Rectal smooth muscle tissue (tissue), 1 donor: ENCODE measurements around the gene PEX16.

Source experiments
- H3K27ac ChIP-seq: one replicate; pipeline ENCODE4 v1.7.0; 2013; ENCODE audit warnings: low read depth, low read length, inconsistent platforms
- H3K27me3 ChIP-seq: one replicate; pipeline ENCODE4 v1.7.0; 2013; ENCODE audit warnings: low read length; ENCODE audit not compliant: control insufficient read depth, insufficient read depth
- H3K36me3 ChIP-seq: one replicate; pipeline ENCODE4 v1.7.0; 2013; ENCODE audit warnings: low read length; ENCODE audit not compliant: control insufficient read depth, insufficient read depth
- H3K4me1 ChIP-seq: one replicate; pipeline ENCODE4 v1.7.0; 2013; ENCODE audit warnings: low read length; ENCODE audit not compliant: control insufficient read depth, insufficient read depth
- H3K4me3 ChIP-seq: one replicate; pipeline ENCODE4 v1.7.0; 2013; ENCODE audit warnings: low read length
- H3K9ac ChIP-seq: one replicate; pipeline ENCODE4 v1.7.0; 2013; ENCODE audit warnings: low read length

The PEX16 gene

DNA sequence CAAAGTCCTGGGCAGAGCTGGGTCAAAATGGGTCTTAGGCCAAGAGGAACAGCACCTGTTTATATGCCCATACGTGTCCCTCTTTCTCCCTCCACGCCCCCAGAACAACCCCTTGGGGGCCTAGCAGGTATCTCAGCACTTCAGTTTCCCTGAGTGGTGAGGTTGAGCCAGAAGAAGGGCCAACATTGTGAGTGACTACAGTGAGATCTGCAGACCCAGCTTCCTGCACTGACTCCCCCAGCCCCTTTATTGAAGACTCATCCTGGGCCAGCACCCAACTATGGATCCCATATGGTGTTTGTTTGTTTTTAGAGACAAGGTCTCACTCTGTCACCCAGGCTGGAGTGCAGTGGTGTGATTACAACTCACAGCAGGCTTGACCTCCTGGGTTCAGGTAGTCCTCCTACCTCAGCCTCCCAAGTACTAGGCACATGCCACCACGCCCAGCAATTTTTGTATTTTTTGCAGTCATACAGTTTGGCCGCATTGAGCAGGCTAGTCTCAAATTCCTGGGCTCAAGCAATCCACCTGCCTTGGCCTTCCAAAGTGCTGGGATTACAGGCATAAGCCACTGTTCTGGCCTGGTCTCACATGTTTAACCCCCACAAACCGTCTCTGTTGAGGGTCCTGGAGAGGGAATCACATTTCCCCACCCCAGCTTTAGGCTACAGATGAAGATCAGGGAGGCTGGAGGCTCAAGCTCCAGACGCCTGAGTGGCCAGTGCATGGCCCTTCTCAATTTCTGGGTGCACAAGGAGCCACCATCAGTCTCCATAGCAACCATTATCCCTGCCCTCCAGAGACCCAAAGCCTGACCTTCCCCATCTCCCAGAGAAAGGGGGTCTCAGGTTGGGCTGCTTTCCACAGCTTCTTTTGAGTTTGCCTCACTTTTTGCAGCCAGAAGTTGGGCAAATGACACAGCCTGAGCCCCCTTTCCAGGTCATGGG is 3.1 kb upstream of the PEX16 start:
- no peaks in the 10 kb centered on the region for H3K36me3 ChIP-seq
- no peak overlapping the region for H3K4me3 ChIP-seq
- H3K27me3 ChIP-seq = peaks cover 7% of the 10 kb centered on the region
- no peak overlapping the region for H3K9ac ChIP-seq
- H3K27ac ChIP-seq = no peak overlapping the region
- no peaks in the 10 kb centered on the region for H3K4me1 ChIP-seq

DNA sequence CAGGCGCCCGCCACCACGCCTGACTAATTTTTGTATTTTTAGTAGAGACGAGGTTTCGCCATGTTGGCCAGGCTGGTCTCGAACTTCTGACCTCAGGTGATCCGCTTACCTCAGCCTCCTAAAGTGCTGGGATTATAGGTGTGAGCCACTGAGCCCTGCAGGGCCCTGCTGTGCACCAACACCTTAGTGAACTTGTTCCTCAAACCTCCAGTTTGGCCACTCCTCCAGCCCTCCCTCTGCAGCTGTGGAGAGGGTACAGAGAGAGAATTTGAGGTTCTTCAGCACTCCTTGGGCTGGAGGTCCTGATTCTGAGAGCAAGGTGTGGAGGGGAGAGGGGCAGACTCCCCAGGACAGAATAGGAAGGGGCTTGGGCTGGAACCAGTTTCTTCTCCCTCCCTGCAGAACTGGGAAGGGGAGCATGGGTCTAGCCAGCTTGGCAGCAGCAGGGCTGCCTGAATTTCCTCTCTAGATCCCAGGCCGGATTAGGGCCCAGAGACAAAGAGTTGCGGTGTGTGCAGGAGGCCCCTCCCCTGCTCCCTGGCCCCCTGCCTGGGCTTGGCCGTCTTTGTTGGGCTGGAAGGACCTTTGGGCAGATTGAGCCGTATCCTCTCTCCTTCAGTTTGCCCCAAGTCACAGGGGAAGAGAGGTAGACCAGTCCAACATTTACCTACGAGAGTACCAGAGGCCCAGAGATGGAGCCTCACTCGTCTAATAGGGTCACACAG is 2.3 kb upstream of the PEX16 start:
- no peaks in the 10 kb centered on the region for H3K36me3 ChIP-seq
- no peak overlapping the region for H3K4me3 ChIP-seq
- no peak overlapping the region for H3K27ac ChIP-seq
- peaks cover 7% of the 10 kb centered on the region for H3K27me3 ChIP-seq
- H3K4me1 ChIP-seq = no peaks in the 10 kb centered on the region
- H3K9ac ChIP-seq = no peak overlapping the region

DNA sequence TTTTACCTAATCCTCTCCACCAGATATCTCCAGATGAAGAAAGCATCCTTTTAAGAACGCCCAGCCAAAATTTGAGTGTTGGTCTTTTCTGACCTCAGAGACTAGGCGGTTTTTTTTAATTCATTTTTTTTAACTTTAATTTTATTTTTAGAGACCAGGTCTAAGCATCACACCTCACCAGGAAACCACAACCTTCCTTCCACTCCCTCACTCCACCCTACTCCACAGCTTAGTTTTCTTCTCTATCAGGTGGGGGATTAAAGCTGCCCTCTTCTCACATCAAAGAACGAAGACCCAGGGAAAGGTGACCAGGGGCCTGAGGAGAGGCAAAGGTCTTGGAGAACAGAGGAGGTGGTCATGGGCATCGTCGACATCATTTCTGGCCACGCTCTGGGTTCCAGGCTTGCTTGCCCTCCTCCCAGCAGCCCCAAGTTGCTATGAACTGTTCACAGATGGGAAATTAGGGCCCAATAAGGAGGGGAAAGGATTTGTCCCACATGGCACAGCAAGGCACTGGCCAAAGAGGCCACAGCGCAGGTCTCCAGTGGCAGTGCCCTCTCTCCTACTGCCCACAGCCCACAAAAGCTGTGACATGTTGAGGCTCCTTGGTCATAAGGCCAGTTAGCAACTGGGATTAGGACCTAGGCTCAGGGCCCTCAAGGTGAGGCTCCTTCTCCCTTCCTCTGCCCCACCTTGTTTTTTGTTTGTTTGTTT is 1.4 kb upstream of the PEX16 start:
- peaks cover 4% of the 10 kb centered on the region for H3K36me3 ChIP-seq
- H3K27me3 ChIP-seq = peaks cover 7% of the 10 kb centered on the region
- H3K4me1 ChIP-seq = no peaks in the 10 kb centered on the region
- no peak overlapping the region for H3K9ac ChIP-seq
- peak overlapping the region; percentile 99 for H3K4me3 ChIP-seq
- H3K27ac ChIP-seq = no peak overlapping the region

DNA sequence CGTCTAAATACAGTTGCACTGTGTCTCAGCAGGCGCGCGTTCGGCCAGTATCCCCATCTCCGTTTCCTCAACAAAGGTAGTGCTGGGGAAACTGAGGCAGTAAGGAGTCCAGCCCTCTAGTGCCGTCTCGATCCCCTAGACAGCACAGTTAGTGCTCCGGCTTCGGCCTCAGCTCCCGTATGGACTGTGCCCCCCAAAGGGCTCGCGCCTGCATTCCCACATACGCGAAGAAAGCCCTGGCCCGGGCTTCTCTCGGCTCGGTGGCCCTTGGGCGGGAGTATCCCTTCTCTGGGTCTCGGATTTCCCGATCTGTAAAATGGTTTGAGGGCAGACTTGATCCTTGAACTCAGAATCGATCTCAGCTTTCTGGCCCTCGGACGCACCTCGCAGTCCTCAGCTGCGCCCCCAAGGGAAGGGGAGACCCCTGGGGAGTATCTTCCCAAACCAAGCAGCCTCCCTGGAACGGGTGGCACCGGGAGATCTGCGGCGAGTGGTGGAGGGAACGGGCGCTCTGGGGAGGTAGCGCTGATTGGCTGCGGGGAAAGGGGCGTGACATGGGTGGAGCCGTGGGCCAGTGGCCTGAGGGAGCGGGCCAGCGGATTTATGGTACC is 759 bp upstream of the PEX16 start:
- Histone ChIP-seq H3K9ac (peak overlapping the region; percentile 59), H3K27ac (peak overlapping the region; percentile 79), H3K4me1 (no peaks in the 10 kb centered on the region), H3K36me3 (peaks cover 11% of the 10 kb centered on the region), H3K27me3 (peaks cover 6% of the 10 kb centered on the region), H3K4me3 (peak overlapping the region; percentile 99)

DNA sequence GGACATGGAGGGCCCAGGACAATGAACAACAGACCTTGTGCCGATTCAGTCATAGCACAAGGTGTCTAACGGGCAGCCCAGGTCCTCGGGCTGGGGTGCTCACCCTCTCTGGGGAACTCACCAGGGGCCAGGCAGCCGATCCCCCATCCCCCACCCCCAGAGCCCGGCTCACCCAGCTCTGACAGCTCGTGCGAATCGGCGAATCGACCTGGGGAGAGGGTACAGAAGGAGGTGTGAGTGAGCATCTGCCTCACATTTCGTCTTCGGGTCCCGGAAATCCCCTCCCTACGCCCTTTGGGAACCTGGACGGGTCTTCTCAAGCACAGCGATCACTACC is 423 bp downstream of the PEX16 start:
- Histone ChIP-seq H3K9ac (peak overlapping the region; percentile 82), H3K4me1 (no peaks in the 10 kb centered on the region), H3K36me3 (peaks cover 17% of the 10 kb centered on the region), H3K4me3 (peak overlapping the region; percentile 99), H3K27me3 (no peaks in the 10 kb centered on the region), H3K27ac (peak overlapping the region; percentile 79)

DNA sequence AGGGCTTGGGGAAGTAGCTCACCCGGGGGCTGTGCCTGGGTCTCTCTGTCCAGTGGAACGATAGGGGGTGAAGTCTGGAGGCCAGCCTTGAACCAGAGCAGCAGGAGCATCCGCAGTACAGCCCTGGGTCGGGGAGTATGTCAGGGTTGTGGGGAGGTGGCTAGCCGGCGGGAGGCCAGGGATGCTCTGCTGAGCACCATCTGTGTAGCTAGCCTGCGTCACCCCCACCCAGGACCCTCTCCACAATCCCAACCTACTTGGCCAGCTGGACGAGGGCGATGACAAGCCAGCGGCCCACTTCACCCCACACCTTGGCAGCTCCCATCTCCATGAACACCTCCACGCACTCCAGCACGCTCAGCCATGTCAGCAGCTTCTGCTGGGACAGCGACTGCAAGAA is 2.2 kb downstream of the PEX16 start:
- Histone ChIP-seq H3K4me3 (no peak overlapping the region), H3K36me3 (peaks cover 25% of the 10 kb centered on the region), H3K9ac (no peak overlapping the region), H3K4me1 (no peaks in the 10 kb centered on the region), H3K27me3 (no peaks in the 10 kb centered on the region), H3K27ac (no peak overlapping the region)

DNA sequence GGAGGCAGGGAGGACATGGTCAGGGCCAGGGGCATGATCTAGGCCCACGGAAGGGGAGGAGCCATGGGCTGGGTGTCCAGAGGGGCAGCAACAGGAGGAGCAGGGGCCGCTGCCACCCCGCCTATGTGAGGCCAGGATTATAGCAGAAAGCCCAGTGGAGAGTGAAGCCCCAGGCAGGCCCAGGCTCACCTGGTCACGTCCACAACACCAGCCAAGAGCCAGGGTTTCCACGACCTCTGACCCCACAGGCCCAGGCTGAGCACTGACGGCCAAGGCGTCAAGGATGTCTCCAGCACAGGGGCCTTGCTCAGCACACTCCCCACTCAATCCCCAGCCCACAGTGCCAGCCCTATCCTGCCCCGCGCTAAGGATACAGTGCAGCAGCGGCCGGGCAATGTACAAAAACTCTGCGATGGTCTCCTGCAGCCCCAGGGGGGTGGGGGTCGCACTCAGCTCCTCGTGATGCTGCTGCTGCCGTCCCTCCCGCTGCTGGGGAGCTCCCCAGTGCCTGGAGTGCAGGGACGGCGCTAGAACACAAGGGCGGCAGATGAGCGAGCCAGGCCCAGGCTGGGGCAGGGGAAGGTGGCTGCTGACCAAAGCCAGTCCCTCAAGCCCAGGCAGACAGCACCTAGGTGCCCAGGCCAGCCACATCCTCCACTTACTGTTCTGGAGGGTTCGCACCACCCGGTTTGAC is 3.6 kb downstream of the PEX16 start:
- H3K36me3 ChIP-seq = peaks cover 28% of the 10 kb centered on the region
- no peak overlapping the region for H3K4me3 ChIP-seq
- no peak overlapping the region for H3K27ac ChIP-seq
- H3K9ac ChIP-seq = no peak overlapping the region
- H3K27me3 ChIP-seq = no peaks in the 10 kb centered on the region
- no peaks in the 10 kb centered on the region for H3K4me1 ChIP-seq

DNA sequence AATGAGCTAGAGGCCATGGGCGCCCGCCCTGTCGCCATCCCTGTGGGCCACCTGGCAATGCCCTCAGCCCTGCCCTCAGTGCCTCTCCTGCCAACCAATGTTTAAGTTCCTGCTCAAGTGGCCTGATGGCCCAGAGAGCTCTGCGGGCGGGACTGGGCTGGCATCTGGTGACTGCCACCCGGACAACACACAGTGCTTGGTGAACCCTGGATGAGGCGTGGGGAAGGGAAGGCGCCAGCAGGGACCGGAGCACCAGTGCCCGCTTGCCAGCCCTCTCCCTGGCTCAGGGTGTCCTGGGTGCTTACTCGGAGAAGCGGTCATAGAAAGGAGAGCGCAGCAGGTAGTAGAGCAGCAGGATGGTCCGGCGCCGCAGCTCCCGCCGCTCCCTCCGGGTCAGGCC is 4.2 kb downstream of the PEX16 start:
- H3K4me1 ChIP-seq = no peaks in the 10 kb centered on the region
- no peak overlapping the region for H3K27ac ChIP-seq
- no peaks in the 10 kb centered on the region for H3K27me3 ChIP-seq
- H3K9ac ChIP-seq = no peak overlapping the region
- peaks cover 28% of the 10 kb centered on the region for H3K36me3 ChIP-seq
- no peak overlapping the region for H3K4me3 ChIP-seq

DNA sequence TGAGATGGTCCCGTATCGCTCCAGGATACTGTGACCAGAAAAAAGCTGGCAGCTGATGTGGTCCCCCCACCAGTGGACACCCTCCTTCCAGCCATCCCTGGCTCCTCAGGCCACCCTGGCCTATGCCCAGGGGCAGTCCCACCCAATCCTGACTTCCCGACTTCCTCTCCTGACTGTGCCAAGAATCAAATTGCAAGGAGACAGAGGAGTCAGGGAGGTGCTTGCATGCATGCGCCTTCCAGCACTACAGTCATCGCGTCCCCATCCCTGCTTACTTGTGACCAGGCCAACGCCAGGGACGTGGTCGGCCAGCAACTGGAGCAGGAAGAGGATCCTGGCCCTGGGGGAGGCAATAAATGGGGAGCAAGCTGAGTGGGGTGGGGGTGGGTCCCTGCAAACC is 7.1 kb downstream of the PEX16 start:
- H3K4me3 ChIP-seq = no peak overlapping the region
- H3K36me3 ChIP-seq = peaks cover 28% of the 10 kb centered on the region

DNA sequence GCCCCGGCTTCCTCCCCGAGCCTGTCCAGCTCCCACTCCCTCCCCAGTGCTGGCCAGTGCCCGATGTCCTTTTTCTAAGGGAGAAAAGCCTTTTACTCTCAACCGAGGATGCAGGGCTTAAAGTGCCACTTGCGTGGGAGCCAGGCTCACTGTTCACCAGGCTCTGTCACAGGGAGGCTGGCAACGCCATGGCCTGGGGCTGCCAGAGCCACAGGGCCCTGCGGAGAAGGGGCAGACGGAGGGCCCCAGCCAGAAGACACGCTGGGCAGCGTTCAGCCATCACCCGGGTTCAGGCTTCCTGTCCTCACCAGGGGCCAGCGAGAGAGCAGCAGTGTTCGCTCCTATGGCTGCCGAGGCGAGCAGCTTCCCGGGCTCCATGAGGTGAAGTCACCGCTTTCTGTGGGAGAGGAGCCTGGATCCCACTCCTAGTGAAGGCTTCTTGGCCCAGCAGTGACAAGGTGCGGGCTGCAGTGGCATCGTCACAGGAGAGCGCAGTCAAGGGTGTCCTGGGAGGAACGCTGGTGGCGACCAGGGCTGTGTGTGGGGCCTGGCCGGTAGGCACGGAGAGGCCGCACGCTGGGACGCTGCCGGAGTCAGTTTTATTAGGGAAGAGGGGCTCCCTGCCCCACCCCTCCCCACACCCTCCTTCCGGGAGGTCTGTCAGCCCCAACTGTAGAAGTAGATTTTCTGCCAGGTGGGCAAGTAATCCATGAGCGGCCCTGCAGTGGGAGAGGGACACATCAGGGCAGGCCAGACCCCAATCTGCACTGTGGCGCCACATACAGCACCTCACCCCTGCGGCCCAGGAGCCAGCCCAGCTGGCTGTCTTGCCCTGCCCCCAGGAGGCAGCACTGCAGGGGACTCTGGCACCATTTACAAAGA is 7.8 kb downstream of the PEX16 start:
- no peak overlapping the region for H3K9ac ChIP-seq
- no peaks in the 10 kb centered on the region for H3K4me1 ChIP-seq
- H3K27me3 ChIP-seq = no peaks in the 10 kb centered on the region
- H3K4me3 ChIP-seq = no peak overlapping the region
- peaks cover 28% of the 10 kb centered on the region for H3K36me3 ChIP-seq
- H3K27ac ChIP-seq = no peak overlapping the region

More for the DNA sequence above, 7.1 kb downstream of the PEX16 start:
- H3K27me3 ChIP-seq = no peaks in the 10 kb centered on the region
- H3K4me1 ChIP-seq = no peaks in the 10 kb centered on the region
- H3K9ac ChIP-seq = no peak overlapping the region
- no peak overlapping the region for H3K27ac ChIP-seq

DNA sequence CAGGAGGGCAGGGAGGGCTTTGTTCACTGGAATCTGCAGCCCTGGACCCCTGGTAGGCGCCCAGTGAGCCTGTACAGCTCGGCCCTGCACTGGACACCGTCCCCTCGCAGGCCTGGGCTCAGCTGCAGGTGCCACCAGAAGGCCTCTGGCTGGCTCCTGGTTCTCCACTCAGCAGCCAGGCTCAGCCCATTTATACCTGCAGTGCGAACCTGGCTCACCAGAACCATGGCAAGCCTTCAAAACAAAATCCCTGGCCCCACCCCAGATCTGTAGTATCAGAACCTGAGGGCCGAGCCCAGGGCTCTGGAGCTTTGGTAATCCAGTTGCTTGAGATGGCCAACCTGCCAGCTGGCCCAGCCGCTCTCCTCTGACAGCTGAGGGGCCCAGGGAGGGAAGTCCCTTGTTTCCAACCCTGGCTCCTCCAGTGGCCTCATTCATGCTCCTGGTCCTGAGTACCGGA is 9.7 kb downstream of the PEX16 start:
- H3K36me3 ChIP-seq = peaks cover 12% of the 10 kb centered on the region
- H3K4me3 ChIP-seq = no peak overlapping the region
- H3K27ac ChIP-seq = no peak overlapping the region
- no peaks in the 10 kb centered on the region for H3K4me1 ChIP-seq
- H3K27me3 ChIP-seq = no peaks in the 10 kb centered on the region
- H3K9ac ChIP-seq = no peak overlapping the region
